GM21390 (cell line): ENCODE data around the gene NACA2.
"Not testable (repeated sequence)": the region's sequence is repeated elsewhere in the genome, so short reads cannot be mapped to it uniquely, and the experiment has no call there.

Experiments used
- ATAC-seq: cut with Tn5 transposase; IDR thresholded peaks from one replicate; pipeline ENCODE4 v1.9.1; 2021; ENCODE audit not compliant: unreplicated experiment

NACA2 gene

GRCh38 chr17:61552560-61552959 lies 38.5 kb downstream of the NACA2 start:
- ATAC-seq: not testable (repeated sequence)

GRCh38 chr17:61551255-61551742 lies 39.7 kb downstream of the NACA2 start:
- ATAC-seq: no peak

GRCh38 chr17:61547113-61547512 lies 43.9 kb downstream of the NACA2 start:
- ATAC-seq: no peak

GRCh38 chr17:61545335-61545938 lies 45.6 kb downstream of the NACA2 start:
- ATAC-seq: no peak

GRCh38 chr17:61543786-61544415 lies 47.1 kb downstream of the NACA2 start:
- no peak for ATAC-seq

GRCh38 chr17:61542027-61542426 lies 49.0 kb downstream of the NACA2 start:
- no peak for ATAC-seq

GRCh38 chr17:61540874-61541273 lies 50.1 kb downstream of the NACA2 start:
- ATAC-seq: no peak
